ENCODE measurements around the gene KIF13A.
"Not testable (repeated sequence)": the region's sequence is repeated elsewhere in the genome, so short reads cannot be mapped to it uniquely, and the experiment has no call there.

Gene KIF13A

DNA sequence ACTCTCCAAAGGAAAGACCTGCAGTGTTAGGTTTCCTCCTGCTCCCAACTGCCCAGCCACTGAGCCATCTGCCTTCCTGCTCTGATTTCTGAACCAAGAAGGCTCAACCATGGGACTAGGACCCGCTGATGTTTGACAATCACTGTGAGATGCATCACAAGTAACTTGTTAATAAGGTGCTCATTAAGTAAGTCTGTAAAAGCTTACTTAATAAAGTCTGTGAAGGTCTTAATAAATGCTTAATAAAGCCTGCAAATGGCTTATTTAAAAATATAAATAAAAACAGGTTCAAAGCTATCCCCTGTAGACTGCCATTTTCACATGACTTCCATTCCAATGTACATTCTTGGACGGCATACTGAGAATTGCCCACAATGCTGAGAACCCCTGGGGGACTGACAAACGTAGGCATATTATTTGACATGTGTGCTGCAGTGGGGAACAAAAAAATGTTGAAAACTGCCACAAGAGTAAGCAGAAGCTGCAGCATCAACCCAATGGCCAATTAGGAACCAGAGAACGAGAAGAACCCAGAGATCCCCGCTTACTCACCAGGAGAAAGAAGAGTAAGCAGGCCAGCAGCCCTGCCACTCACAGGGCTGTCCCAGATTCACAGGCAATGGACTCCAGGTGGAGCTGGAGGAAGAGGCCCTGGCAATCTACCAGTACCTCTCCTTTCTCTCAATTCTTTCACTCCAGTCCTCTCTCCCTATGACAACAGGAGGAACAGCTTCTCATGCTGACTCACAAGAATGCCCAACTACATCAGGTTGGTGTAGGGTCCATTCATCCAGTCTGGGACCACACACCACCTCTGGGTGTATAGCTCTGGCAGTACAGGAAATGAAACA, 19.5 kb downstream of the KIF13A start:
- no peak for DNase-seq

DNA sequence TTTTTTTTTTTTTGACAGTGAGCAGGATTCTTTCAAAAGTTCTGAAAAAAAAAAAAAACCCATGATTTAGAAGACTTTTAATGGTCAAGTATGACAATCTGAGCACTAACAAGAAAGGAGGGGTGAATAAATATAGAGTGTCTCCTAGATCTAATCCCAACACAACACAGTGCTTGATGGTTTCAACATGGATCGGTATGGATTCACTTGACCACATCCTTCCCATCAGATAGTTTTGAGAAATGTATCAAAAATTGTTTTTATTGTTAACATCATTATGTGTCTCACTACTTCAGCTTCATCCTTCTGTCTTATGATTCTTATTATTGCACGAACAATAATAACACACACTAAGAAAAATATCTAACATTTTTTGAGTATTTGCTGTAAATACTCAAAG, 21.0 kb downstream of the KIF13A start:
- no peak for DNase-seq

DNA sequence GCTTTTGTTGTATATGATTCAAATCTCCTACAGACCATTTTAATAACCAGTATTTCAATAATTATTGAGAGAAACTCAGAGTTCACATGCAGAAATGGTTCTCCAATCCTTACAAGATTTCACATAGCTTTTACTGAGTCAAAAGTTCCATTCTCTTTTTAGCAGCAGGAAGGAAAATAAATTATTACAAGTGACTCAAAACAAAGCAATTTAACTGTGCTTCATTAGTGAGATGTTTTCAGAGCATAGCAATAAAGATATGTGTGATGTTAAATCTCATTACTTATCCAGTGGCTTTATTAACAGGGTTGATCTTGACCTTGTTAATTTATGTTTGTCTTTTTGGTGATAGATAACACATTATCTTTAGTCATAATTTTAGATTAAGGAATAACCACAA, 22.0 kb downstream of the KIF13A start:
- no peak for DNase-seq

DNA sequence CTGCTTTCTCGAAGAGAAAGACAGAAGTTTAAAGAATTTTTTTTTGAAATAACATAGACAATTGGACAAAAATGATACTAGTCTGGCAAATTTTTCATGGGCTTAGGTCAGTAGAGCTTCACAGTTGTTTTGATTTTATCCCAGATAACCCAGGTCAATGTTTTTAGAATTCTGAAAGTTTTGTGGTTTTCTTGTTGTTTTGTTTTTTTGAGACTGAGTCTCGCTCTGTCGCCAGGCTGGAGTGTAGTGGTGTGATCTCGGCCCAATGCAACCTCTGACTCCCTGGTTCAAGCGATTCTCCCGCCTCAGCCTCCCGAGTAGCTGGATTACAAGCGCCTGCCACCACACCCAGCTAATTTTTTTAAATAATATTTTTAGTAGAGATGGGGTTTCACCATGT, 22.8 kb downstream of the KIF13A start:
- no peak for DNase-seq

DNA sequence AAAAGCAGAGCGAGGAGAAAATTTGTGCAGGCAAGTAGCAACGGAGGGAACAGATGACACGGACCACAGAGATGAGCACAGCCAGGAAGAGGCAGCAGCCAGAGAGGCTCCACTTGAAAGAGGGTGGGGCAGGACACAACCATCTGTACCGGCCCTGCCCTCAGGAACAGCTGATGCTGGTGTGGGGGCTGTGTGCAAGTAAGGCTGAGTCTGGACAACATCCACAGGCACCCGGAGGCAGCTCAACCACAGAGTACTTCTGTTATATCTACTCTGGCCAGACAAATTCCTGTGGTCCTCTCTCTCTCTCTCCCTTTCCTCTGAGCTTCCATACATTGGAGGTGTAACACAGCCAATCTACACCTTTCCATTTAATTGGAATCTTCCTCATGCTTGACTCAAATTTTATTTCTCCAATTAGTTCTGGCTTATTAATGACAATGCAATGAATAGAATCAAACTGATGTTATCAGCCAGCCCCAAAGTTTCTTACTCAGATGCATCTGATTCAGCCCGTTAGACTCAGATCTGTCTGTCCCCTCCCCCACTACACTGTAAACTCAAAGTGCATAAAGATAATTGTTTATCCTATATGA, 24.9 kb downstream of the KIF13A start:
- DNase-seq: peak; percentile 75

DNA sequence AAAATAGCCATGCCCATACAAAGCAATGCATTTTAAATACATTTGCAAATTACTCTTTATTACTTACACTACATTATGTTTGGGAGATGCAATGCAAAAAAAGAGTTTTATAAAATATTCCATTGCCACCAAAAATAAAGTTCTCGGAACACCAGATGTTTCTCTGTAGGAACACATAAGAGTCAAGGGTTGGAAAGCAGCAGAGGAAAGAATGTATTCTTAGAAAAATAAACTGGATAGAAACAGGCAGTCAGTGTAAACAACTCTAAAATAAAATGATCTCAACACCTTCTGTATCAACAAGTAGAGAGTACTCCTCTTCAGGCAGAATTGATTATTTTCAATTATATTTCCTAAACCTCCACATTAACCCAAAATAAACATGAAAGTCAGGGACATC, 28.1 kb downstream of the KIF13A start:
- DNase-seq: no peak

DNA sequence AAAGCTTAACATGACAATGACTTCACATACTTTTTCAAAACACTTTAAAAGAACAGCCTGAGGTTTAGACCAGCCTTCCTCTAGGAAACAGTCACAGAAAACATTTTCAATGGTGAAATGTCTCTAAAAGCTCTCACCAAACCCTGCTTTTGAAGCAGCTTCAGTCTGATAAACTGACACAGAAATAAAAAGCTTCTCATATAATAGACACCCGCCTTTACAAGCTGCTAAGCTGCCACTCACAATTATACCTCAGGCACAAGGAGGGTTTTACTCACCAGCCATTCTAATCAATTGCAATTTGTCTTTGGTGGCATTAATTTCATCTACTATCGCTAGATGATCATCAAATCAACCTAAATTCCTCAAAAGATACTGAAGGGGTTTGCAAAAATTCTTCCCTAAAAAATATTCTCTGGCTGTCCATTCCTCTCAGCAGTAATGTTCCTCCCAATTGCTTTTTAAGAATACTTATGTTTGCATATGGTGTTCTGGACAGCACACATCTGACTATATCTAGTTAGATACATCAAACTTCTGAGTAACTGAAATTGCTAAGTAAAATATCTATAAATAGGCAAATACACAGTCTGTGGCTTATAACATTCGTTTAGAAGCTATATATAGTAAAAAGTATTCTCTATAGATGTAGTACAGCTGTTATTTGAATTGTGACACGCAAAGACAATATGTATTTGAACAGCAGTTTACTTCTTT, 29.4 kb downstream of the KIF13A start:
- DNase-seq: no peak

DNA sequence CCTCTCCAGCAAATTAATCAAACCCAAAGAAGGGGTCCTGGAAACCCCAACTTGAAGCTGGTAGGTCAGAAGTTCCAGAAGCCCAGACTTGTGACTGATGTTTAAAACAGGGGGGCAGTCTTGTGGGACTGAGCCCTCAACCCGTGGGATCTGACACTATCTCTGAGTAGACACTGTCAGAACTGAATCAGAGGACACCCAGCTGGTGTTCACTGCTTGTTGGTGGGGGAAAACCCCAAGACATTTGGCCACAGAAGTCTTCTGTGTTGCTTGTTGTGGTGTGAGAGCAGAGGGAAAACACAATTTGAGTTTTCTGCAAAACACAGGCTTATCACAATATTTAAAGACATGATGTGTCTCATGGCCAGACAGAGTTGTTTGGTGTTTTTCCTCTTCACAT, 29.9 kb downstream of the KIF13A start:
- no peak for DNase-seq

DNA sequence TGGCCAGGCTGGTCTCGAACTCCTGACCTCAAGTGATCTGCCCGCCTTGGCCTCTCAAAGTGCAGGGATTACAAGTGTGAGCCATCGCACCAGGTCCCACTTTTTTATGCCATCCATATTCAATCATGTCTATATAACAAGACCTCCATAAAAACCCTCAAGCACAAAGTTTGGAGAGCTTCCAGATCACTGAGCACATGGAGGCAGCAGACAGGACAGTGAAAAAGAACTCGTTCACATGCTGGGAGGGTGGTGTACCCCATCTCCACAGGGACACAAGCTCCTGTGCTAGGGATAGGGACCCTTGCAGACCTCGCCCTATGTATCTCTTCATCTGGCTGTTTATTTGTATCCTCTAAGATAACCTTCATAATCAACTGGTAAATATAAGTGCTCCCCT, 30.3 kb downstream of the KIF13A start:
- no peak for DNase-seq

DNA sequence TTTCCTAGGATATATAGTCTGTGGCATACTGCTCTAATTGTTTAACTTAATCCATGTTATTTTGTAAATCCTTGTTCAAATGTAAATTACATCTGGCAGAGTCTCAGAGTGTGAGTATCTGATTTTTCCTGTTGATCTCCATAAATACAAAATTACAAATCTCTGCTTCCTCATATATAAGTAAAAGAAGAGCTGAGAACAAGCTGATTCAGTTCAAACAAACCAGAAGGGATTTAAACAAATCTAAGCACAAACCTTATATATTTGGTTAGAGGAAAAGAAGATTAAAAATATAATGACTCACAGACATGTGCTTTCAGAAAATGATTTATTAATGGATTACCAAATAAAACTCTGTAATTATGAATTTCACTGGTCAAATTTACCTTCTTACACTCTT, 37.3 kb downstream of the KIF13A start:
- no peak for DNase-seq

DNA sequence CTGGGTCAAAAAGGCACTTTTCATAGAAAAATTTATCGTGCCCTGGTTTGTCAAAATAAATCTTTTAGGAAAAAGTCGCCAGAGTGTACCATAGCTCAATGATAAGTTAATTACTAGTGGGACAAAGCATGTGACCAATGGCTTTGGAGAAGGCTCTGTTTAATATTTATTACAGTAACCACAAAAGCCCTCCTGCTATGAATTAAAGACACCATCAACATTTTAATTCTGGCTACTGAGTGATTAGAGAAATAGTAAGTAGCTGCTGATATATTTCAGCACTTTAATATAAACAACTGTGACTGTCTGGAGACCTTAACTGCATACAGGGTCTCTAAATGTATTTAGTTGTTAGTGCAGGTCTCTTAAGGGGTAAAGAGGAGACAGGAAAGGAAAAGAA, 38.3 kb downstream of the KIF13A start:
- DNase-seq: no peak

DNA sequence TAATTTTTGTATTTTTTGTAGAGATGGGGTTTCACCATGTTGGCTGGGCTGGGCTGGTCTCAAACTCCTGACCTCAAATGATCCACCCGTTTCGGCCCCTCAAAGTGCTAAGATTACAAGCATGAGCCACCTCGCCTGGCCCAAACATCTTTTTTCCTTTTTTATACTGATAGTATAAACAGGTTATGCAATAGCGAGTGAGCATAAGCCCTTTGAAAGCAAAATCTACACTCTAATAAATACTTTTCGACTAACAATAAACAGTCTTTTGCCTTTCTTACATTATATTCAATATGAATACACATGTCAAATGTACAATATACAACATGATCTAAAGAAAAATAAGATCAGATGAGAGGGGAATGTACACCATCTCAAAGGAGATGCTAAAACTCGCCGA, 38.7 kb downstream of the KIF13A start:
- no peak for DNase-seq

DNA sequence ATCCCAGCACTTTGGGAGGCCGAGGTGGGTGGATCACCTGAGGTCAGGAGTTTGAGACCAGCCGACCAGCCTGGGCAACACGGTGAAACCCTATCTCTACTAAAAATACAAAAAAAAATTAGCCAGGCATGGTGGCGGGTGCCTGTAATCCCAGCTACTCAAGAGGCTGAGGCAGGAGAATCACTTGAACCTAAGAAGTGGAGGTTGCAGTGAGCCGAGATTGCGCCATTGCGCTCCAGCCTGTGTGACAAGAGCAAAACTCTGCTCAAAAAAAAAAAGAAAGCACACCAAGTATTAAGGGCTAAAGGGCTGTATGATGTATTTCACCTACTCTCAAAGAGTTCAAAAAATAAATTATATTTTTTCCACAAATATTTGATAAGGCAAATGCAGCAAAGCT, 39.9 kb downstream of the KIF13A start:
- not testable (repeated sequence) for DNase-seq

DNA sequence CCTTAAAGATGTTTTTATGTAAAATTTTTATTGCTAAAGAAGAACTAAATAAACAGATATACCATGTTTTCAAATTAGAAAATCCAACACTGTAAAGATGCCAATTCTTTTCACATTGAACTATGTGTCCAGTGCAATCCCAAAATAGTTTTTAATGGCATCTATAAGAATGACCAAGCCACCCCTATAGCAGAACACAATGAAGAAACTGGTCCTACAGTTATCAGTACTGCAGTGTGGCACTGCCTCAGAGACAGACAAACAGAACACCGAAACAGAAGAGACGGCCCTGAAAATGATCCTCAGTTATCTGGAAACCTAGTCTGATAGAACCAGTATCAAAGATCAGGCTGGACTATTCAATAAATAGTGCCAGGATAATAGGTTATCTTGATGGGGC, 41.9 kb downstream of the KIF13A start:
- DNase-seq: no peak

DNA sequence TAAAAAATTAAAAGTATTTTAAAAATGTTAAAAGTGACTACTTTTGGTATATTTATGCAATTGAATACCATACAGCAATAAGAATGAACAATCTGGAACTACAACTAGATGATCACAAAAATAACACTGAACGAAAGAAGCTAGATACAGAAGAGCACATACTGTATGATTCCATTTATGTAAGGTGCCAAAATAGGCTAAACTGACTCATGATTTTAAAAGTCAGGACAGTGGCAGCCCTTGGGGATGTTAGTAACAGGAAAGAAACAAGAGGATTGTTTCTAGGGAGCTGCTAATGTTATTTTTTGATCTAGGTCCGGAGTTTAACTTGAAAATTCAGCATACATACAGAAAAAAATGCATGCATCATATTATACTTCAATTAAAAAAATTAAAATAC, 42.3 kb downstream of the KIF13A start:
- no peak for DNase-seq

DNA sequence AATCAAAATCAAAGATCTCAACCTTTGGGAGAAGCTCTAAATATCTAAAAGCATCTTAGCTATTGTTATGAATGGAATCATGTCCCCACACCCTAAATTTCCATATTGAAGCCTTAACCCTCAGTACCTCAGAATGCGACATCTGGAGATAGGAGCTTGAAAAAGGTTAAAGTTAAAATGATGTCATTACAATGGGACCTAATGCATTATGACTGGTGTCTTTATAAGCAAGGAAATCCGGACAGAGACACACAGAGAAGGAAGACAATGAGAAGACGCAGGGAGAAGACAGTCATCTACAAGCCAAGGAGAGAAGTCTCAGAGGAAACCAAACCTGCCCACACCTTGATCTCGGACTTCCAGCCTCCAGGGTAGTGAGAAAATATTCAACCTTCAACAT, 46.1 kb downstream of the KIF13A start:
- DNase-seq: no peak

DNA sequence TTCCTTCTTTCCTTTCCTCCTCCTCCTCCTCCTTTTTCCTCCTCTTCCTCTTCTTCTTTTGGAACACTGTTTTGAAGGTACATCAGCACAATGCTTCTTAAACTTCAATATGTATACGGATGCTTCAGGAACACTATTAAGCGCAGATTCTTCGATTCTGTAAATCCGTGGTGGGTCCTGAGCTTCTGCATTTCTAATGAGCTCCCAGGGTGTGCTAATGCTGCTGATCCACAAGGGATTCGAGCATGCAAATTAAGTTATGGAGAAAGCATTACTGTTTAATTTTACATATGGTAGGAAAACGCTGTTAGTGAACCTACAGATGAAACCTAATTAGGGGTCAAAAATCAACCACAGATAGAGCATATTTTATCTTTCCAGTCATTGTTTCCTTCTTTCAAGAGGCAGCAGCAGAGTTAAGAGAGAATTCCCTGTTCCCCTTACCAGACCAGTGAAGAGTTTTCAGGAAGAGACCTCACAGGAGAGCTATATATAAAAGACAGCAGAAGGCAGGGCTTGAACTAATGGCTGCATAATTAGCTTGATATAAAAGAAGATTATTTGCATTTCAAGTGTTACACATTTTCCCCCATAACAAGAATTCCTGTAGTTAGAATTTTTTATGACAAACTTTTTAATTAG, 47.2 kb downstream of the KIF13A start:
- no peak for DNase-seq

DNA sequence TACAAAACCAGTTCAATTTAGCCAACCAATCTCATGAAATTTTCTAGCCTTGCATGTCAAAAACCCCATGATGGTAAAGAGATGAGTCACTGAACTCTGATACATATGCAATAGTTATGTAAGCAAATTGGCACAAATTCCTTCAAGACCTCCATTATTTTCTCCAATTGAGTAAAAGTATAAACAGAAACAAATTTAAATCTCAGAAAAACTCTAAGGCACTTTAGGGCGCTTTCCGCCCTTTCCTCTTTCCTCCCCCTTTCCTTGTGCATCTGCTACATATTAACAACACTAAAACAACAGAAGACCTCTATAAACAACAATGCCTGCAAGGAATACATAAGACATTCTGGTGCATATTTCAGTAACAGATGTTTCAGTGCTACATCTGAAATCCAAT, 48.5 kb downstream of the KIF13A start:
- DNase-seq: no peak

DNA sequence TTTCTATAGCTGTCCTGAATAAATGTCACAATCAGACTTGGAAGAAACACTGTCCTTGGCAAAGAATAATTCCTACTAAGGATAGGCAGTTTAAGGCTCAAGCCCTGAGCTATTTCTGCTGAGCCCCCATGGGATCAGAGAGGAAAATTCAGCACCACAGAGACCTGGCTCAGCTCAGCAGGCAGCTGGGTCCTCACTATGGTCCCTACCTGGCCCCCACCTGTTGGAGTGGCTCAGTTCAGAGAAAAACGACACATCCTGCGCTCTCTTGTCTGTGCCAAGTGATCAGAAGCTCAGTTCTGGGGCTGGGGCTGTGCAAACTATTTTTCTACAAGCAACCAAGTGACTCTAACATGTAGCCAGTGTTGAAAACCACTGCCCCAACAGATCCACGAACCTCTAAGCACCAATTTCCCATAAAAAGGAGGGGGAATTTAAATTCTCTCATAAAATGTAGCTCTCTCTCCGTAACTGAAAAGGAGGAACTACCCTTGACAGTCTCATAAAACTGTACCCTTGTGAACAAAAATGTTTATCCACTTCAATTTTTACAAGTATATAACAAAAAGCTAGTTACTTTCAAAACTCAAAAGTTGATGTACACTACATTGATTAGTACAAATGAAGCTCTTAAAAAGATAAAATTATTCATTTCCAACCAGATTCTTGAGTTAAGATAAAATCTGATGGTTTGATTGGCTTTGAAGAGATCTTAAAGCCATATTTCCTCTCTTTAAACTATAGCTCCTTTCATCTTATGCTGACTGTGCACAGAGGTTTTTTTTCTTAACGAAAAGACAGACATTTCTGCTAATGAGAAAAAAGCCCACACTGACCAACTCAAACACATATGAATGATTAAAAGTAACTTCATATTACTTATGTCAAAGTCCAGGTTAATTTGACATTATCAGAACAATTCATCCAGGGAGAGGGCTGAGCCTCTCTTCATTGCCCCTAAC, 52.0 kb downstream of the KIF13A start:
- no peak for DNase-seq

DNA sequence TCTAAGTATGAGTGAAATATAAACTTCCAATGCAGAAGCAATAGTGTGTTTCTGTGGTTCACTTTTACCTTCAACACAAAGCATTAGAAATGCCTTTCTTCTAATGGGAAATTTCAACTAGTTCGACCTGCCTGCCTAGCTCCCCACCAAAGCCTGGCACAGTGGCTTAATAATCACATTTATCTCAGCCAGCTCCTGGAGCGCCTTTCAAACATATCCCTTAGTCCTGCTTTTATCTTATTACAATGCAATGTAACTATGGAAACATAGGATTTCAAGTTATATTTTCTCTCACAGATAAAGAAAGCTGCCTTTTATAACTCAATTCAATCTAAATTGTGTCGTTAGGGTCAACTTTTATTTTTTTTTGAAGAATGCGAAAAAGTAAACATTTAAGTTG, 53.7 kb downstream of the KIF13A start:
- no peak for DNase-seq

DNA sequence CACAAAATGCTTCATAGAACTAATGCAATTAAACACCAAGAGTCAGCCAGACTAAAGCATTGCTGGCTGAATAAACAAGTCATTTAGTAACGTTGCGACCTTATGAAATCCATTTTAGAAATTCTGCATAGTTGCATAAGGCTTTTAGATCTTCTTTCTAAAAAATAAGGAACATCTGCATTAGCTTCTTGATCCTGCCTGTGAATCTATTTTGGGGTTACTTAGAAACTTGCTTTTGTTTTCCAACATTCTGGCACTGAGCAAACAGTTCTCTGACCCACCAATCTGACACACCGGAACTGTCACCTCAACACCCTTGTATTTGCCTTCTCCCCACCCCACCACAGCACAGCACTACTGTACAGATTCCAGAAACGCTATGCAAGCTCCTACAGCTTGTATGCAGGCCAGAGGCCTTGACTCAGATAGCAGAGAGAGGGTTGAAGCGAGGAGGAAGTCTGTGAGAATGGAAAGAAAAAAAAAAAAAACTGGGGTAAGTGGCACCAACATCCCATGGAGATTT, 55.0 kb downstream of the KIF13A start:
- DNase-seq: peak; percentile 80

DNA sequence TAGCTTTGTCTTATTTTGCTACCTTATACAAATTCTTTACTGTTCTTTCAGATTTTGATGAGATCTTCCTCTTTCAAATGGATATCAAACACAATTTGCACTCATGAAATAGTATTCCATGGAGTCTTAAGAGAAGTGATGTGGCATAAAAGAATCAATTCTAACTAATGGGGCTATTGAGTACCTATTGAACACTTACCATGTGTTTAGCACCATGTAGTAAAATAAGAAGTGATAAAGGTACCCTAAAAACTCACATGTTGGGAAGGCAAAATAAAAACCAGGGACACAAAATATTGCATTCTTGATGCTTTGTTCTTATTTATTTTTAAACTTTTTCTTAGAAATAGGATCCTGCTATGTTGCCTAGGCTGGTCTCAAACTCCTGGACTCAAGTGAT, 56.2 kb downstream of the KIF13A start:
- DNase-seq: no peak

Data from right hindlimb (tissue), 1 donor.